Measurements from ENCODE around the gene TPST2. TPM values are rescaled to one million over a fixed set of nuclear protein-coding genes. Genes with fewer than 3 reads are reported as not detected.

Gene TPST2
- total and polyA plus RNA-seq, 10 of the 15 experiments (the other 5 are each of a cell fraction or from before 2014, with no cell fraction given): 6.3 to 33.7 (median 28.4) TPM

- TF ChIP-seq HSF1 (IDR thresholded peaks at IDR 0.05; ENCODE audit: low read depth, low read length): no peak
Observed at GRCh38 chr22:26587991-26588613, 1.8 kb downstream of the TPST2 start (continued).

GRCh38 chr22:26586556-26587325 is 3.2 kb downstream of the TPST2 start:
- no peak for FAIRE-seq
- ATAC-seq: no peak
- H3K9ac ChIP-seq (ENCODE audit: control insufficient read depth, insufficient read depth, low read length): peak overlapping the region; percentile 48; the same call in 1 of the 2 replicates
- 80% methylated on average over 10 of the region's 11 CpGs for WGBS (ENCODE audit: insufficient coverage, insufficient replicate concordance, low lambda C conversion rate, missing lambda C conversion rate)
- peaks cover 32% of the 10 kb centered on the region for H3K79me2 ChIP-seq (ENCODE audit: control insufficient read depth, insufficient read depth, low read length)
- ChIA-PET POLR2A (no interaction called here), SMC1A (ENCODE audit: uncharacterized antibody, unreplicated experiment) (no interaction called here), CTCF (no interaction called here), RAD21 (ENCODE audit: unreplicated experiment) (no interaction called here)
- H3K9me3 ChIP-seq (replicated peaks; ENCODE audit: control insufficient read depth, insufficient read depth, low read length): no peaks in the 10 kb centered on the region
- H3K27ac ChIP-seq (ENCODE audit: control insufficient read depth, insufficient read depth): 0 out of 2 replicates have a peak overlapping the region, but pooled peaks have one; percentile 13
- H4K20me1 ChIP-seq (ENCODE audit: control insufficient read depth, insufficient read depth): no peaks in the 10 kb centered on the region
- TSS peak; percentile 52 for BruUV-seq (replicated peaks)
- peaks cover 2 to 7% of the 10 kb centered on the region in 2 experiments for H3K36me3 ChIP-seq (ENCODE audit: control insufficient read depth in 2 of 2, insufficient read depth in 2 of 2, low read length in 1 of 2)
- H3K4me2 ChIP-seq (ENCODE audit: control insufficient read depth, insufficient read depth): peak overlapping the region; percentile 61
- H3K4me1 ChIP-seq (ENCODE audit: control insufficient read depth, insufficient read depth, low read length): peaks cover 27% of the 10 kb centered on the region
- peak overlapping the region; percentile 38; the same call in 1 of the 2 replicates for H2AFZ ChIP-seq (ENCODE audit: control insufficient read depth, low read depth, low read length)
- intact Hi-C loops (cut with micrococcal nuclease; ENCODE audit: unreplicated experiment): no loop called here
- in situ Hi-C loops (cut with MboI): no loop called here
- H3K27me3 ChIP-seq (replicated peaks in 1 of 2; ENCODE audit: control insufficient read depth in 2 of 2, insufficient read depth in 2 of 2, low read length in 1 of 2): no peaks in the 10 kb centered on the region
- DNase-seq (ENCODE audit: low read depth, low spot score): no peak
- no peak overlapping the region; the same call in 1 of the 2 replicates for H3K4me3 ChIP-seq
- TF ChIP-seq IKZF1 (conservative IDR thresholded peaks at IDR 0.05) (no peak), CTCF (IDR thresholded peaks at IDR 0.05 in 2 of 3, conservative IDR thresholded peaks at IDR 0.05 in 1 of 3; ENCODE audit: control insufficient read depth in 2 of 3, extremely low read depth in 1 of 3, insufficient read depth in 1 of 3, low read depth in 3 of 3, low read length in 3 of 3) (no peak), MXI1 (IDR thresholded peaks at IDR 0.05; ENCODE audit: low read depth, low read length) (no peak), CREM (IDR thresholded peaks at IDR 0.05; ENCODE audit: low read depth) (no peak), FOXK2 (IDR thresholded peaks at IDR 0.05) (no peak), EED (IDR thresholded peaks at IDR 0.05; ENCODE audit: low read depth) (no peak), CEBPZ (IDR thresholded peaks at IDR 0.05; ENCODE audit: low read depth, low read length) (no peak), SKIL (IDR thresholded peaks at IDR 0.05; ENCODE audit: low read depth, poor library complexity, severe bottlenecking) (no peak), MYC (IDR thresholded peaks at IDR 0.05; ENCODE audit: insufficient read depth, insufficient read length, insufficient replicate concordance, low read length, severe bottlenecking) (no peak), BRCA1 (IDR thresholded peaks at IDR 0.05; ENCODE audit: low read depth, low read length) (no peak)
